Midbrain (tissue), 1 donor: ENCODE measurements around the gene RBM26.
A peak's percentile ranks its signal among the peaks of the same experiment; 100 is the strongest.

Source experiments
- DNase-seq: peaks from one replicate; lab custom pipeline; 2025; lab: John Stamatoyannopoulos, UW

Gene RBM26

GRCh38 chr13:79405831-79406596, at the start of gene RBM26:
Gene RBM26 (minus strand): TSS chr13:79406255. CDS start chr13:79405774, 481 bp downstream.
- DNase-seq: peak; percentile 91

- no peak for DNase-seq
Observed at GRCh38 chr13:79455331-79455730, 49.3 kb upstream of the RBM26 start.

GRCh38 chr13:79452239-79452913, 46.3 kb upstream of the RBM26 start:
- DNase-seq: no peak

- no peak for DNase-seq
Observed at GRCh38 chr13:79451500-79451962, 45.5 kb upstream of the RBM26 start.

- DNase-seq: no peak
Observed at GRCh38 chr13:79450110-79450509, 44.1 kb upstream of the RBM26 start.

GRCh38 chr13:79448413-79448812, 42.4 kb upstream of the RBM26 start:
- DNase-seq: no peak

- DNase-seq: no peak
Observed at GRCh38 chr13:79447741-79448140, 41.7 kb upstream of the RBM26 start.

- no peak for DNase-seq
Observed at GRCh38 chr13:79447141-79447540, 41.1 kb upstream of the RBM26 start.

- DNase-seq: no peak
Observed at GRCh38 chr13:79445968-79446645, 40.1 kb upstream of the RBM26 start.

GRCh38 chr13:79442706-79443105, 36.7 kb upstream of the RBM26 start:
- no peak for DNase-seq

GRCh38 chr13:79442221-79442620, 36.2 kb upstream of the RBM26 start:
- no peak for DNase-seq

- DNase-seq: no peak
Observed at GRCh38 chr13:79440958-79441528, 35.0 kb upstream of the RBM26 start.

GRCh38 chr13:79439275-79439674, 33.2 kb upstream of the RBM26 start:
- no peak for DNase-seq

GRCh38 chr13:79435561-79435990, 29.5 kb upstream of the RBM26 start:
- no peak for DNase-seq

- DNase-seq: no peak
Observed at GRCh38 chr13:79434556-79434955, 28.5 kb upstream of the RBM26 start.

GRCh38 chr13:79432992-79433391, 26.9 kb upstream of the RBM26 start:
- no peak for DNase-seq

GRCh38 chr13:79432086-79432485, 26.0 kb upstream of the RBM26 start:
- DNase-seq: no peak

GRCh38 chr13:79429309-79429708, 23.3 kb upstream of the RBM26 start:
- no peak for DNase-seq

- DNase-seq: no peak
Observed at GRCh38 chr13:79427883-79428282, 21.8 kb upstream of the RBM26 start.

- no peak for DNase-seq
Observed at GRCh38 chr13:79427265-79427664, 21.2 kb upstream of the RBM26 start.

- peak; percentile 59 for DNase-seq
Observed at GRCh38 chr13:79423801-79424642, 18.0 kb upstream of the RBM26 start.
